HG03095 (cell line): Measurements from ENCODE around the gene RPL19.

Experiments
- ATAC-seq: cut with Tn5 transposase; IDR thresholded peaks from one replicate; pipeline ENCODE4 v1.9.1; 2021; ENCODE audit warnings: moderate library complexity; ENCODE audit not compliant: unreplicated experiment

The RPL19 gene

DNA sequence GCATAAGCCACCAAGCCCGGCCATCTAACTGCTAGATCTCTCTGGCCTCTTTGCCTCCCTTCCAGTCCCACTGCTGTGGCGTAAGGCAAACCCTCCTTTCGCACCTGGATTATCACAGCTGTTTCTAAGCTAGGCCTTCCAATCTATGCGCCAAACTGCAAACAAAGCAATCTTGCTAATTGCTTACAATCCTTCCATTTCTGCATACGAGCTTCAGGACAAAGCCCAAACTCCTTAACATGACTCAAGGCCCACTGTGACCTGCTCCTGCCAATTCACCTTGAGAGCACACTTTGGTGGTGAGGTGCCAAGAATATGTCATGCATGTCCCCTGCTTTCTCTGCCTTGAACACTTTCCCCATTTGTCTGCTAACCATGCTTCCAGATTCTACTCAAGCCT lies 28.1 kb upstream of the RPL19 start:
- no peak for ATAC-seq

- no peak for ATAC-seq
Observed at GRCh38 chr17:39173080-39173479, 27.0 kb upstream of the RPL19 start.

DNA sequence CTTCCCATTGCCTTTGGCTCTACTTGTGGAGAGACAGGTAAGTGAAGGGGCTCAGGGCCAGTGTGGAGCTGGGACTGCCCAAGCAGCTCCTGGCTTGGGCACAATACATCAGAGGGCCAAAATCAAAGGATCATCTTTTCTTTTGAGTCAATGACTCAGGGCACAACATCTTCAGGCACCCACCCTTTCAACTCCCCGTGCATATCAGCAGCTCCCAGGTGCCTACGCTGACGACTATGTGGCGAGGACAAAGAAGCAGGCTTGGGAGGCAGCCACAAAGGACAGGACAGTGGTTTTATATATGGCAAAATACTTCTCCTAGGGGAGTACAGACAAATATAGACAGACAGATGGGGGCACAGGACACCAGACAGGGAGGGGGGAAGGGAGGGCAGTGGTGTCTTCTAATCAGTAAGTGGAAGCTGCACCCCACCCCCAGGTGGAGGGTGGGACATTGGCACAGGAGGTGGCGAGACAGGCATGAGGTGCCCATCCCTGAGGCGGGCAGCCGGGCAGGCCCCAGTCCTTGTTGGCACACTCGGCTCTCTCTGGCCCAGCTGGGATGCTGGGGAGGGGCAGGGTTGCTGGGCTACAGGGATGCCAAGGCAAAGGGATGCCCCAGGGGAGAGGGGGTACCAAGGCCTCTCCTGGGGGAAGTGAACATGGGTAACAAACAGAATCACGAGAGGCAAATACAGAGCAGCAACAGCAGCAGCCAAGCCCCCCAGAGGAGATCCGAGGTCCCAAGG lies 26.4 kb upstream of the RPL19 start:
- ATAC-seq: no peak

GRCh38 chr17:39174920-39175694 lies 25.0 kb upstream of the RPL19 start:
- no peak for ATAC-seq

- ATAC-seq: no peak
Observed at GRCh38 chr17:39175695-39176093, 24.4 kb upstream of the RPL19 start.

- ATAC-seq: no peak
Observed at GRCh38 chr17:39177256-39177655, 22.8 kb upstream of the RPL19 start.

DNA sequence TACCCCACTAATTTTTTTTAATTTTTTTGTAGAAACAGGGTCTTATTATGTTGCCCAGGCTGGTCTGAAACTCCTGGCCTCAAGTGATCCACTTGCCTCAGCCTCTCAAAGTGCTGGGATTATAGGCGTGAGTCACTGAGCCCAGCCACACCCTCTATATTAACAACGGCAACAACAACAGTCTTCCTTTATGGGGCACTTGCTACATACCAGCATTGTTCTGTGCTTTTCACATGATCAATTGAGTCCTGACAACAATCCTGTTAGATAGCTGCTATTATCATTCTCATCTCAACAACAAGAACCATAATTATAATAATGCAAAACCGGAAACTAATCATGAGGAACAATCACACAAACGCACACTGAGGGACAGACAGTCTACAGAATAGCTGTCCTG lies 21.5 kb upstream of the RPL19 start:
- no peak for ATAC-seq

GRCh38 chr17:39181303-39181702 lies 18.8 kb upstream of the RPL19 start:
- ATAC-seq: no peak

- ATAC-seq: no peak
Observed at GRCh38 chr17:39183045-39183444, 17.0 kb upstream of the RPL19 start.

DNA sequence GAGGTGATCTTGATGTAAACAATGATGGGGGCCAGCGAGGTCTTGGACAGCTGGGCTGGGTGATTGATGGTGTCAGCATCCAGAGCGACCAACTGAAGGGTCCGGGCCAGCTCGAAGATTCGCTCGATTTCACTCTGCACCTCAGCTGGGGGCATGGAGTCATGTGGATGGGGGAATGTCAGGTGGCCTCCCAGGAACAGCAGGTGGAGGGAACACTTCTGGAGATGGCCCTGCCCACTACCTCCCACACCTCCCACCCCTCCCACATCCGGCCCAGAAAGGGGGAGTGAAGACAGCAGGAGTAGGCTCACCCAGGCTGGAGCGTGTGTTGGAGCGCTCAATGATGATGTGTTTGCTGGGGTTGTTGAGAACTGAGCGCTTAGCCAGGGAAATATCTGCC lies 16.4 kb upstream of the RPL19 start:
- no peak for ATAC-seq

DNA sequence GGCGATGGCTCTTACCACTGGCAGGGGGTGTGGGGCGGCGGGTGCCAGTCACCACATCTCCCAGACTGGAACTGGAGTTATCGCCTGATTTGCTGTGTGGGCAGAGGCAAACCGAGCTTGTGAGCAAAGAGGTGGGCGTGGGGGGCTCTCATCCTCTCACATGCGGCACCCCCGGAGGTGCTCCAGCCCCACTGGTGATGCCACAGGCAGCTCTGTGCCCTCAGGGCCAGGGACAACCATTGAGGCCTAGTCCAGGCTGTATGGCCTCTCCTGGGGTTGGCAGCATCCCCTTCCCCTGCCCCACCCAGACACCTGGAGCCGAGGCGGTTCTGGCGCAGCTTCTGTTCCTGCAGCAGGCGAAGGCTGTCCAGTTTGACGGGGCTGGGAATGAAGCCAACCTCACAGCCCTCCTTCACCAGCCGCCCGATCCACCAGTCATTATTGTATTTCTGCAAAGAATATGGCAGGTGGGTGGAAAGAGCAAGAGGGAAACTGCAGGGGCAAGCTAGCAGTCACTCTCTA lies 13.5 kb upstream of the RPL19 start:
- ATAC-seq: no peak

DNA sequence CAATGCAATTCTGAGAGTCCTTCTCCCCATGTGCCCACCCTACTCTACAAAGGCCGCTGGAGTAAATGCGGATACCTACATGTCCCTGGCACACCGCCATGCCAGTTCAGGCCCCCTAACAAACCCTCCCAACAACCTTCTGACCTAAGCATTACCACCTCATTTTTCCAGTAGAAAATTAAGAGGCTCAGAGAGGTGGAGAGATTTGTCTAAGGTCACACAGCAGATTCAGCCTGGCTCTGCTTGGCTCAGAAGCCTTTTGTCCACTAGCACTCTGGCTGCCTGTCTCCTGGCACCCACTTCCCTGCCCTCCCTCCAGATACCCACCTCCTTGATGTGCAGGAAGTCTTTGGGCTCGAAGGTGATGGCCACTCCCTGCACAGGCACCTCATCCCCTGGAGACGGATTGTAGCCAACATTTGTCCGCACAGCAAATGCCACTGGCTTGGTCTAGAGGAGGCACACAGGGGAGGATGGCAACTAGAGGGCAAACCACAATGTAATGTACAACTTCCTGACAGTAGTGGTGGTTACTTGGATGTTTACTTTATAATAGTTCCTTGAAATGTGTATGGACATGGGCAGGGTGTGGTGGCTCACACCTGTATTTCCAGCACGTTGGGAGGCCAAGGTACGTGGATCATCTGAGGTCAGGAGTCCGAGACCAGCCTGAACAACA lies 12.8 kb upstream of the RPL19 start:
- ATAC-seq: no peak

GRCh38 chr17:39191750-39192510 lies 8.2 kb upstream of the RPL19 start:
- no peak for ATAC-seq

- no peak for ATAC-seq
Observed at GRCh38 chr17:39192901-39193300, 7.2 kb upstream of the RPL19 start.

DNA sequence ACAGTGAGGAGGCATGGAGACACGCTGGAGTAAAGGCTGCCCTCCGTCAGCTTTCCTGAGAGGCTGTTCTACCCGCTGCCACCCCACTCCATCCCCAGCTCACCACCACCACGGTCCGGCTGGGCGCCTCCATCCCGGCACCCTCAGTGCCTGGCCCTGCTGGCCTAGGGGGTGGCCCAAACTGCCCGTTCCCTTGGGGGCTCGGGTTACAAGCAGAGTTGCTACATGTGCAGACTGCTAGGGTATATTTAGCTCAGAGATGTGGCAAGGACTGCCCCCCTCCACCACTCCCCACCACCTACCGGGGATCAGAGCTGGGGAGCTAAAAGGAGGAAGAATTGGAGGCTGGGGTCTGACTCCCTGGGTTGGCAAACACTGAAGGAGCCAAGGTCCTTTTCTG lies 6.7 kb upstream of the RPL19 start:
- no peak for ATAC-seq

- no peak for ATAC-seq
Observed at GRCh38 chr17:39194089-39194984, 5.7 kb upstream of the RPL19 start.

- no peak for ATAC-seq
Observed at GRCh38 chr17:39194985-39195524, 5.0 kb upstream of the RPL19 start.

GRCh38 chr17:39195568-39196160 lies 4.4 kb upstream of the RPL19 start:
- ATAC-seq: no peak

- ATAC-seq: no peak
Observed at GRCh38 chr17:39196241-39196807, 3.8 kb upstream of the RPL19 start.
